Non-pigmented ciliary epithelial cell (primary cell): Measurements from ENCODE around the gene YAP1.
"Not testable (repeated sequence)": the region's sequence is repeated elsewhere in the genome, so short reads cannot be mapped to it uniquely, and the experiment has no call there.

ENCODE experiments used
- DNase-seq: peaks from one replicate; pipeline ENCODE4 v3.0.0-alpha.2; 2010; ENCODE audit warnings: low read depth

The YAP1 gene

GRCh38 chr11:102200325-102200724 lies 90.1 kb downstream of the YAP1 start:
- DNase-seq, result not testable (repeated sequence)

GRCh38 chr11:102201776-102202175 lies 91.5 kb downstream of the YAP1 start:
- DNase-seq, result no peak

- DNase-seq, result no peak
Observed at GRCh38 chr11:102202972-102203371, 92.7 kb downstream of the YAP1 start.

- no peak for DNase-seq
Observed at GRCh38 chr11:102204174-102204573, 93.9 kb downstream of the YAP1 start.

- no peak for DNase-seq
Observed at GRCh38 chr11:102205805-102206204, 95.6 kb downstream of the YAP1 start.

GRCh38 chr11:102208835-102209234 lies 98.6 kb downstream of the YAP1 start:
- DNase-seq, result no peak

- no peak for DNase-seq
Observed at GRCh38 chr11:102214623-102215022, 104.4 kb downstream of the YAP1 start.

- no peak for DNase-seq
Observed at GRCh38 chr11:102216433-102217075, 106.3 kb downstream of the YAP1 start.

GRCh38 chr11:102220728-102221467 lies 110.7 kb downstream of the YAP1 start:
- DNase-seq, result peak; percentile 74

- DNase-seq, result no peak
Observed at GRCh38 chr11:102223859-102224258, 113.6 kb downstream of the YAP1 start.

- peak; percentile 97 for DNase-seq
Observed at GRCh38 chr11:102225689-102226568, 115.7 kb downstream of the YAP1 start.

GRCh38 chr11:102226702-102227490 lies 116.6 kb downstream of the YAP1 start:
- DNase-seq, result peak; percentile 75

- DNase-seq, result no peak
Observed at GRCh38 chr11:102229510-102230123, 119.4 kb downstream of the YAP1 start.

- no peak for DNase-seq
Observed at GRCh38 chr11:102230186-102230585, 119.9 kb downstream of the YAP1 start.

- no peak for DNase-seq
Observed at GRCh38 chr11:102230911-102231310, 120.7 kb downstream of the YAP1 start.

- DNase-seq, result no peak
Observed at GRCh38 chr11:102234779-102235439, 124.7 kb downstream of the YAP1 start.

- DNase-seq, result no peak
Observed at GRCh38 chr11:102237096-102237735, 127.0 kb downstream of the YAP1 start.

- DNase-seq, result no peak
Observed at GRCh38 chr11:102238391-102238821, 128.2 kb downstream of the YAP1 start.

- no peak for DNase-seq
Observed at GRCh38 chr11:102239448-102239847, 129.2 kb downstream of the YAP1 start.

GRCh38 chr11:102239911-102240310 lies 129.7 kb downstream of the YAP1 start:
- no peak for DNase-seq
